ENCODE measurements around the gene MYO5A. TPM values are rescaled to one million over a fixed set of nuclear protein-coding genes. Genes with fewer than 3 reads are reported as not detected.

MYO5A gene
- total and polyA plus RNA-seq, 9 of the 15 experiments (the other 6 are each of a cell fraction or from before 2014, with no cell fraction given) = 0.03 to 0.82 (median 0.40) TPM

GRCh38 chr15:52349052-52349700 is 179.5 kb downstream of the MYO5A start:
- 1% methylated on average over 6 of the region's 6 CpGs for WGBS (ENCODE audit: insufficient coverage, low coverage, missing lambda C conversion rate)
- intact Hi-C loops (cut with micrococcal nuclease) = no loop called here
- in situ Hi-C loops (cut with MboI) = no loop called here
- no peak for FAIRE-seq
- Histone ChIP-seq H3K36me3 (ENCODE audit: control insufficient read depth, insufficient read depth, low read length) (no peaks in the 10 kb centered on the region), H3K4me1 (replicated peaks in 1 of 2; ENCODE audit: control insufficient read depth in 2 of 2, insufficient read depth in 2 of 2, low read length in 2 of 2) (no peaks in the 10 kb centered on the region), H3K9me3 (replicated peaks; ENCODE audit: control insufficient read depth, insufficient read depth, low read depth, low read length) (no peaks in the 10 kb centered on the region), H3K4me3 (no peak overlapping the region), H3K4me2 (ENCODE audit: insufficient read depth, low read length) (no peak overlapping the region), H3K9me1 (ENCODE audit: control insufficient read depth, insufficient read depth, low read length) (no peaks in the 10 kb centered on the region), H3K9ac (ENCODE audit: insufficient read depth in 1 of 2, low read depth in 2 of 2, low read length in 2 of 2) (no peak overlapping the region), H4K20me1 (replicated peaks; ENCODE audit: control insufficient read depth, insufficient read depth, low read length) (no peaks in the 10 kb centered on the region), H3K27me3 (ENCODE audit: control insufficient read depth in 2 of 2, insufficient read depth in 2 of 2, low read length in 2 of 2) (peaks cover 0 to 6% of the 10 kb centered on the region in 2 experiments; a peak in 3 of 5 replicates), H3K79me2 (ENCODE audit: control insufficient read depth, insufficient read depth, low read length) (no peaks in the 10 kb centered on the region), H3K27ac (ENCODE audit: extremely low read depth, low read depth, low read length) (no peak overlapping the region), H2AFZ (ENCODE audit: low read depth, low read length) (no peak overlapping the region)
- no peak; the same call in 2 of the 3 replicates for ATAC-seq
- TF ChIP-seq E4F1 (CRISPR knock-in tag; IDR thresholded peaks at IDR 0.05; ENCODE audit: borderline replicate concordance) (no peak), CTCF (IDR thresholded peaks at IDR 0.05 in 2 of 3, conservative IDR thresholded peaks at IDR 0.05 in 1 of 3; ENCODE audit: insufficient read depth in 2 of 3, low read depth in 1 of 3, low read length in 3 of 3) (peak in 1 of 3 experiments; percentile 3; a peak in 1 of 6 replicates), DPF2 (IDR thresholded peaks at IDR 0.05) (no peak), ELK3 (CRISPR knock-in tag; IDR thresholded peaks at IDR 0.05) (no peak), CREB3L1 (IDR thresholded peaks at IDR 0.05; ENCODE audit: borderline replicate concordance, low read depth) (no peak), ZNF644 (tag; IDR thresholded peaks at IDR 0.05; ENCODE audit: low read depth) (no peak), DNMT1 (IDR thresholded peaks at IDR 0.05) (no peak), CHCHD3 (CRISPR knock-in tag; IDR thresholded peaks at IDR 0.05) (no peak)
- ChIA-PET CTCF (ENCODE audit: low intra/inter-chr PET ratio) (no interaction called here), POLR2A (no interaction called here)
- DNase-seq (ENCODE audit: extremely low read depth in 1 of 4, low spot score in 3 of 4) = no peak
- BruUV-seq (replicated peaks) = no TSS peak

Data from K562 (cell line).